ENCODE results near the gene CAPN11.

DNA sequence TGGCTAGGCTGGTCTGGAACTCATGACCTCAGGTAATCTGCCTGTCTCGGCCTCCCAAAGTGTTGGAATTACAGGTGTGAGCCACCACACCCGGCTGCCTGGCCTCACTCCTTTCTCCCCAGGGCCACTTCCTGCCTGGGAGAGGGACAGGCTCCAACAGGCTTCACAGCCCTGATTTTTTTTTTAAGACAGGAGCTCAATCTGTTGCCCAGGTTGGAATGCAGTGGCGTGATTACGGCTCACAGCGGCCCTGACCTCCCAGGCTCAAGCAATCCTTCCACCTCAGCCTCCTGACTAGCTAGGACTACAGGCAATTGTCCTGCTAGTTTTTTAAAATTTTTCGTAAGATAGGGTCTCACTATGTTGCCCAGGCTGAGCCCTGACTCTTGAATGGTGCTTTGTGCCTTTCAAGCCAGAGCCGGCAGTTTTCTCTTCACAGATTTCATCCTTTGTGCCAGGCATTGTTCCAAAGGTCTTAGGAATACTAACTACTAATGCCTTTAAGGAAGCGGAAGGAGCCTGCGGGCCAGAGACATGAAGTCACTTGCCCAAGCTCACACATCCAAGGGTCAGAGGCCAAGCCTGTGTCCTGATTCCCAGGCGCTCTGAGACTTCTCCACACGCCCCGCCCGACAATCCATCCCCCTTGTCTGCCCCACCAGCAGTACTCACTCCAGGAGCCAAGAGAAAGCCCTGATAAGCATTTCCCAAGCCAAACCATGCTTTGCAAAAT lies 19.2 kb downstream of the CAPN11 start:
- no peak for TF ChIP-seq POLR2A (IDR thresholded peaks at IDR 0.05)
- TF ChIP-seq, protein P1, sequence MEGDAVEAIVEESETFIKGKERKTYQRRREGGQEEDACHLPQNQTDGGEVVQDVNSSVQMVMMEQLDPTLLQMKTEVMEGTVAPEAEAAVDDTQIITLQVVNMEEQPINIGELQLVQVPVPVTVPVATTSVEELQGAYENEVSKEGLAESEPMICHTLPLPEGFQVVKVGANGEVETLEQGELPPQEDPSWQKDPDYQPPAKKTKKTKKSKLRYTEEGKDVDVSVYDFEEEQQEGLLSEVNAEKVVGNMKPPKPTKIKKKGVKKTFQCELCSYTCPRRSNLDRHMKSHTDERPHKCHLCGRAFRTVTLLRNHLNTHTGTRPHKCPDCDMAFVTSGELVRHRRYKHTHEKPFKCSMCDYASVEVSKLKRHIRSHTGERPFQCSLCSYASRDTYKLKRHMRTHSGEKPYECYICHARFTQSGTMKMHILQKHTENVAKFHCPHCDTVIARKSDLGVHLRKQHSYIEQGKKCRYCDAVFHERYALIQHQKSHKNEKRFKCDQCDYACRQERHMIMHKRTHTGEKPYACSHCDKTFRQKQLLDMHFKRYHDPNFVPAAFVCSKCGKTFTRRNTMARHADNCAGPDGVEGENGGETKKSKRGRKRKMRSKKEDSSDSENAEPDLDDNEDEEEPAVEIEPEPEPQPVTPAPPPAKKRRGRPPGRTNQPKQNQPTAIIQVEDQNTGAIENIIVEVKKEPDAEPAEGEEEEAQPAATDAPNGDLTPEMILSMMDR (IDR thresholded peaks at IDR 0.05) = no peak
